HL-60 (cell line): Measurements from ENCODE around the gene MYLK4.

Experiments
- DNase-seq, 2 experiments: peaks; one replicate each; pipeline ENCODE4 v3.0.0-alpha.2; 2010 to 2020; ENCODE audit warnings: low read depth in 1 of 2, low spot score in 1 of 2
- H3K27ac ChIP-seq: fragments of 250-450 bp; sonication (Bioruptor Pico); replicated peaks from 2 replicates; pipeline ENCODE4 v1.5.1; 2020; ENCODE audit warnings: mild to moderate bottlenecking, moderate library complexity
- H3K27me3 ChIP-seq: fragments of 250-450 bp; sonication (Bioruptor Pico); 2 replicates; pipeline ENCODE4 v1.5.1; 2021; ENCODE audit warnings: mild to moderate bottlenecking, moderate library complexity; ENCODE audit not compliant: insufficient read depth, poor library complexity, severe bottlenecking
- H3K4me3 ChIP-seq: replicated peaks from 2 replicates; pipeline ENCODE4 v1.5.1; 2011; ENCODE audit warnings: mild to moderate bottlenecking, control low read depth, low read length; ENCODE audit not compliant: insufficient read depth
- GABPA ChIP-seq: IDR thresholded peaks from 2 replicates; pipeline ENCODE4 v1.6.1; 2012; ENCODE audit warnings: low read depth
- POLR2AphosphoS5 ChIP-seq: IDR thresholded peaks from 2 replicates; pipeline ENCODE4 v1.6.1; 2012; ENCODE audit warnings: low read depth
- SPI1 ChIP-seq: IDR thresholded peaks from 2 replicates; pipeline ENCODE4 v1.6.1; 2012; ENCODE audit warnings: low read depth, mild to moderate bottlenecking, borderline replicate concordance
- TF ChIP-seq, protein P1 (sequence below): IDR thresholded peaks from 2 replicates; pipeline ENCODE4 v1.6.1; 2012; ENCODE audit warnings: low read depth; ENCODE audit not compliant: insufficient replicate concordance
- TF ChIP-seq, protein P2 (sequence below): IDR thresholded peaks from one replicate; pipeline ENCODE4 v1.5.1; 2011; ENCODE audit warnings: low read length, control low read depth, inconsistent platforms; ENCODE audit not compliant: insufficient read depth

MYLK4 gene

DNA sequence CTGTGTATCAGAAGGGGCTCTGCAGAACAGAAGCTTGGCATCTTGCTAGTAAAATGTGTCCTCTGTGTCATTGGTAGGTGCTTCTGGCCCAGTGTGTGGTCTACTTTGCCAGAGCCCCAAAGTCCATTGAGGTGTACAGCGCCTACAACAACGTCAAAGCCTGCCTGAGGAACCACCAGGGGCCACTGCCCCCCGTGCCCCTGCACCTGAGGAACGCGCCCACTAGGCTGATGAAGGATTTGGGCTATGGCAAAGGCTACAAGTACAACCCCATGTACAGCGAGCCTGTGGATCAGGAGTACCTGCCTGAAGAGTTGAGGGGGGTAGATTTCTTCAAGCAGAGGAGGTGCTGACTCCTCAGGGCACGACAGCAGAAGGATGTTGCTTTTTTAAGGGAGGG, 34.2 kb upstream of the MYLK4 start:
- Histone ChIP-seq H3K27me3 (no peaks in the 10 kb centered on the region), H3K27ac (no peak overlapping the region), H3K4me3 (no peak overlapping the region)
- TF ChIP-seq, protein P1, sequence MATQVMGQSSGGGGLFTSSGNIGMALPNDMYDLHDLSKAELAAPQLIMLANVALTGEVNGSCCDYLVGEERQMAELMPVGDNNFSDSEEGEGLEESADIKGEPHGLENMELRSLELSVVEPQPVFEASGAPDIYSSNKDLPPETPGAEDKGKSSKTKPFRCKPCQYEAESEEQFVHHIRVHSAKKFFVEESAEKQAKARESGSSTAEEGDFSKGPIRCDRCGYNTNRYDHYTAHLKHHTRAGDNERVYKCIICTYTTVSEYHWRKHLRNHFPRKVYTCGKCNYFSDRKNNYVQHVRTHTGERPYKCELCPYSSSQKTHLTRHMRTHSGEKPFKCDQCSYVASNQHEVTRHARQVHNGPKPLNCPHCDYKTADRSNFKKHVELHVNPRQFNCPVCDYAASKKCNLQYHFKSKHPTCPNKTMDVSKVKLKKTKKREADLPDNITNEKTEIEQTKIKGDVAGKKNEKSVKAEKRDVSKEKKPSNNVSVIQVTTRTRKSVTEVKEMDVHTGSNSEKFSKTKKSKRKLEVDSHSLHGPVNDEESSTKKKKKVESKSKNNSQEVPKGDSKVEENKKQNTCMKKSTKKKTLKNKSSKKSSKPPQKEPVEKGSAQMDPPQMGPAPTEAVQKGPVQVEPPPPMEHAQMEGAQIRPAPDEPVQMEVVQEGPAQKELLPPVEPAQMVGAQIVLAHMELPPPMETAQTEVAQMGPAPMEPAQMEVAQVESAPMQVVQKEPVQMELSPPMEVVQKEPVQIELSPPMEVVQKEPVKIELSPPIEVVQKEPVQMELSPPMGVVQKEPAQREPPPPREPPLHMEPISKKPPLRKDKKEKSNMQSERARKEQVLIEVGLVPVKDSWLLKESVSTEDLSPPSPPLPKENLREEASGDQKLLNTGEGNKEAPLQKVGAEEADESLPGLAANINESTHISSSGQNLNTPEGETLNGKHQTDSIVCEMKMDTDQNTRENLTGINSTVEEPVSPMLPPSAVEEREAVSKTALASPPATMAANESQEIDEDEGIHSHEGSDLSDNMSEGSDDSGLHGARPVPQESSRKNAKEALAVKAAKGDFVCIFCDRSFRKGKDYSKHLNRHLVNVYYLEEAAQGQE, result no peak
- TF ChIP-seq GABPA (no peak), SPI1 (no peak), POLR2AphosphoS5 (no peak)
- TF ChIP-seq, protein P2, sequence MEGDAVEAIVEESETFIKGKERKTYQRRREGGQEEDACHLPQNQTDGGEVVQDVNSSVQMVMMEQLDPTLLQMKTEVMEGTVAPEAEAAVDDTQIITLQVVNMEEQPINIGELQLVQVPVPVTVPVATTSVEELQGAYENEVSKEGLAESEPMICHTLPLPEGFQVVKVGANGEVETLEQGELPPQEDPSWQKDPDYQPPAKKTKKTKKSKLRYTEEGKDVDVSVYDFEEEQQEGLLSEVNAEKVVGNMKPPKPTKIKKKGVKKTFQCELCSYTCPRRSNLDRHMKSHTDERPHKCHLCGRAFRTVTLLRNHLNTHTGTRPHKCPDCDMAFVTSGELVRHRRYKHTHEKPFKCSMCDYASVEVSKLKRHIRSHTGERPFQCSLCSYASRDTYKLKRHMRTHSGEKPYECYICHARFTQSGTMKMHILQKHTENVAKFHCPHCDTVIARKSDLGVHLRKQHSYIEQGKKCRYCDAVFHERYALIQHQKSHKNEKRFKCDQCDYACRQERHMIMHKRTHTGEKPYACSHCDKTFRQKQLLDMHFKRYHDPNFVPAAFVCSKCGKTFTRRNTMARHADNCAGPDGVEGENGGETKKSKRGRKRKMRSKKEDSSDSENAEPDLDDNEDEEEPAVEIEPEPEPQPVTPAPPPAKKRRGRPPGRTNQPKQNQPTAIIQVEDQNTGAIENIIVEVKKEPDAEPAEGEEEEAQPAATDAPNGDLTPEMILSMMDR, result no peak
- no peak for DNase-seq

DNA sequence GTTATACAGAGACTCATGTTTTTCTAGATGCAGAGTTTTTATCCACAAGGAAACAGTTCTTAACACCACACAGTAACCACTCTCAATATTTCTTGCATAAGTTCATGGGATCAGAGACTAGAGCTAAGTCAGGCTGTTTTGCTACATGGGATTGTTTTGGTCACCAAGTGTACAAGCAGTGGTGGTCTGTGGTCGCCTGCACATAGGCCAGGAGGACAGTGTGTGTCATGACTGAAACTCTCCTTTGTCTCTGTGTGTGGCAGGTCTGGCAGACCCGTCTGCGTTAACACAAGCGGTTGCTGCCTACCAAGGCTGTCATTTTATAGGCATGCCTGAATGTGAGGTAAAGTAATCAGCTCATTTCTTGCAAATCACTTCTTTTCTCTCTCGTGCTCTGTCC, 33.3 kb upstream of the MYLK4 start:
- Histone ChIP-seq H3K4me3 (no peak overlapping the region), H3K27me3 (no peaks in the 10 kb centered on the region), H3K27ac (no peak overlapping the region)
- TF ChIP-seq SPI1 (no peak), POLR2AphosphoS5 (no peak), GABPA (no peak)
- TF ChIP-seq, protein P1, result no peak
- TF ChIP-seq, protein P2, result no peak
- DNase-seq, result no peak

DNA sequence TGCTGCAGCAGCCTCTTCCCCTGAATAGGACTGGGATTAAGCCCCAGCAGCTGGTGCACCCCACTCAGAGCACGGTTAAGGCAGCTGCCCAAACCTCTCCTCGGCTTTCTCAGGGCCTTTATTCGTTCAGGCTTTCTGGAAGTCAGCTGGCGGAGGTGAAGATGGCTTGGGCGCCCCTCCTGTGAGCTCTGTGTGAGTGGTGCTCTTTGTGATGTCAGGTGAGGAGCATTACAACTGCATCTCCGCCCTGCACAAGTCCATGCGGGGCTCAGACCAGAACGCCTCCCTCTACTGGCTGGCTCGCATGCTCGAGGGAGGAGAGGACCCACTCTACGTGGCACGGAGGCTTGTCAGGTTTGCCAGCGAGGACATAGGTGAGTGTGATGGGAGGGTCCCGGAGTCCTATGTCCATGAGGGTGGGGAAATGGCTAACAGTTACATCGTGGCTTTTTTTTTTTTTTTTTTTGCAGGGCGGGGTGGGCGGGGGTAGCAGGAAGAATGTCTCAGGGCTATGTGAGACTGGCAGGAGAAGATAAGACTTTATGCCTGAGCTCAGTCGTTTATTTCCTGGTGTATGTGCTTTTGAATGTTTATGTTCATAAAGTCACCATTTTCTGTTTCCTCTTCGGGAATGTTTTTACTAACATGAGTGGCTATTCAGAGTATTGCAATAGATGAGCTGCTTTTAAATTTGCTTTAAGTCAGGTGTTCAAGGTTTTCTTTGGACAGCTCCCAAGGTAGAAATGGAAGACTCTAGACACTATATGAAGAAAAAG, 32.7 kb upstream of the MYLK4 start:
- TF ChIP-seq SPI1 (no peak), POLR2AphosphoS5 (no peak), GABPA (no peak)
- TF ChIP-seq, protein P1, result no peak
- TF ChIP-seq, protein P2, result no peak
- no peak for DNase-seq

More for the DNA sequence above, 32.7 kb upstream of the MYLK4 start:
- no peak overlapping the region for H3K27ac ChIP-seq
- no peak overlapping the region for H3K4me3 ChIP-seq
- H3K27me3 ChIP-seq, result no peaks in the 10 kb centered on the region
